AG09319 (cell line): Measurements from ENCODE around the gene POC5.
"Not testable (repeated sequence)": the region's sequence is repeated elsewhere in the genome, so short reads cannot be mapped to it uniquely, and the experiment has no call there.

Experiments
- DNase-seq: peaks from one replicate; pipeline ENCODE4 v3.0.0-alpha.2; 2010; ENCODE audit warnings: low read depth; ENCODE audit errors: extremely low read depth
- CTCF ChIP-seq: IDR thresholded peaks from 2 replicates; pipeline ENCODE4 v1.5.1; 2011; ENCODE audit warnings: low read depth, mild to moderate bottlenecking, inconsistent platforms, low read length, moderate library complexity

Gene POC5

GRCh38 chr5:75734913-75735789, 17.9 kb upstream of the POC5 start:
- peak; percentile 10 for TF ChIP-seq CTCF

GRCh38 chr5:75733767-75734166, 16.5 kb upstream of the POC5 start:
- DNase-seq: no peak
- TF ChIP-seq CTCF: no peak

More at GRCh38 chr5:75734913-75735789, 17.9 kb upstream of the POC5 start:
- no peak for DNase-seq

- DNase-seq: not testable (repeated sequence)
These were observed 14.3 kb upstream of the POC5 start for GRCh38 chr5:75731515-75731914.

- no peak for TF ChIP-seq CTCF
- DNase-seq: no peak
These were observed 12.1 kb upstream of the POC5 start for GRCh38 chr5:75729321-75729720.

GRCh38 chr5:75727931-75728330, 10.7 kb upstream of the POC5 start:
- no peak for TF ChIP-seq CTCF
- DNase-seq: no peak

GRCh38 chr5:75726224-75726623, 9.0 kb upstream of the POC5 start:
- DNase-seq: not testable (repeated sequence)

GRCh38 chr5:75723378-75723777, 6.1 kb upstream of the POC5 start:
- no peak for DNase-seq
- TF ChIP-seq CTCF: no peak

- DNase-seq: no peak
- TF ChIP-seq CTCF: no peak
These were observed 4.3 kb upstream of the POC5 start for GRCh38 chr5:75721573-75721972.
